Measurements from ENCODE around the gene TIMP1. TPM values are rescaled to one million over a fixed set of nuclear protein-coding genes. Genes with fewer than 3 reads are reported as not detected.

Gene TIMP1
- 162 and 333 TPM in 2 replicates for total RNA-seq (2014; rRNA removed; shearing (Covaris generic); ENCODE audit: low replicate concordance)

DNA sequence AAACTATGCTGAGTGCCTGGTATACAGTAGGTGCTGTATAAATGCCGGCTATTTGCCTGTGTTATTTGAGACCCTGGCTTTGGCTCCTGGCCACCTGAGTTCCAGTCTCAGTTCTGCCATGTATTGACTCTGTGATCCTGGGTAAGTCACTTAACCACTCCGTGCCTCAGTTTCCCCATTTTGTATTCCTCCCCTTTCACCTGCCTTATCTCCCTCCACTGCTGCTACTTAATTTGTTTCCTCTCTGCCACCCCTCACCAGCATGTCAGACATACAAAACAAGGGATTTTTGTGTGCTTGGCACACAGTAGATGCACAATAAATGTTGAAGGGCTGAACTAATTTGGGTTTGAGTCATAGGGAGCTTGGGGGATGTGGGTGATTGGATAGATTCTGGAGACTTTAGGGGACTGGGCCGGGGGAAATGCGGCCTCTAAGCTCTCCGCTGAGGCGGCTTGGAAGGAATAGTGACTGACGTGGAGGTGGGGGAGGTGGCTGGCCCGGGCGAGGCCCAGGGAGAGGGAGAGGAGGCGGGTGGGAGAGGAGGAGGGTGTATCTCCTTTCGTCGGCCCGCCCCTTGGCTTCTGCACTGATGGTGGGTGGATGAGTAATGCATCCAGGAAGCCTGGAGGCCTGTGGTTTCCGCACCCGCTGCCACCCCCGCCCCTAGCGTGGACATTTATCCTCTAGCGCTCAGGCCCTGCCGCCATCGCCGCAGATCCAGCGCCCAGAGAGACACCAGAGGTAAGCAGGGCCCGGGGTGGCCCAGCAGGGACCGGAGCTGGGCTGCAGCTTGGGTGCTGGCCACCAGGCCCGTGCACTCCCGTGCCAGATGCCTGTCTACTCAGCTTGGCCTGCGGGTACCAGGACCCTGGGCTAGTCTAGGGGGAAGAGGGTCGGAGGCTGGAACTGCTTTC is at the start of gene TIMP1:
TIMP1 (plus strand) TSS at position 706 of the 917 bp plus-strand sequence. CDS start 980 bp downstream, outside the sequence.
- peak; percentile 96 for DNase-seq
- Histone ChIP-seq H3K4me3 (peak within 1 kb of the TSS; percentile 84), H3K9me3 (no peaks in the 10 kb centered on the region), H3K27me3 (no peaks in the 10 kb centered on the region), H3K36me3 (peaks cover 20% of the 10 kb centered on the region)

GRCh38 chrX:47539860-47540259 is 42.4 kb upstream of the TIMP1 start:
- Histone ChIP-seq H3K4me3 (no peak overlapping the region), H3K9me3 (no peaks in the 10 kb centered on the region), H3K36me3 (no peaks in the 10 kb centered on the region), H3K27me3 (no peaks in the 10 kb centered on the region)
- no peak for DNase-seq

DNA sequence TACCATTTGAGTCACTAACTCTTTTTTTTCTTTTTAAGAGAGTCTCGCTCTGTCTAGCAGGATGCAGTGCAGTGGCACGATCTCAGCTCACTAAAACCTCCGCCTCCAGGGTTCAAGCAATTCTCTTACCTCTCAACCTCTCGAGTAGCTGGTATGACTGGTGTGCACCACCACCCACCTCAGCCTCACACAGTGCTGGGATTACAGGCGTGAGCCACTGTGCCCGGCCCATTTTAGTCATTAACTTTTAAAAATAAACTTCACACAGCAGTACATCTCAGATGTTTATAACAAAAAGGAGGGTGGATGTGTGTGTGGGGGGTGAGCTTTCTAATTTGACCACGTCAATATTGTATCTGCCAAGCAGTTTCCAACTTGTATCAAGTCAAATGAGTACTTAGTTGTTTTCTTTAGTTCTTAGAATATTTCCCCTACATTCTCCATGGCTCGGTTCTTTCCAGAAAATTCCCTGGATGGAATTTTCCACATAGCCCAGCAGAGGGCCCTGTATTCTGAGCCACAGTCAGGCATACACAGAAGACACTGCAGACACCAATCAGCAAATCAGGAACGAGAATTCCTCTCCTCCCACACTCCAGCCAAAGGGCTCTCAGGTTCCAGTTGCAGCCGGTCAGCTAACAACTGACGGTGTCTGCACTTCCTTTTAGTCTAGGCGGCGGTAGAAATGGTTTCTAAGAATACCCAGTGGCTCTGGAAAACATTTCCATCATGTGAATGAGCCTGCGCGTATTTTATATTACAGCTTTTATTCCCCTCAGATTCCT is 41.3 kb upstream of the TIMP1 start:
- Histone ChIP-seq H3K36me3 (no peaks in the 10 kb centered on the region), H3K4me3 (no peak overlapping the region), H3K27me3 (no peaks in the 10 kb centered on the region), H3K9me3 (no peaks in the 10 kb centered on the region)
- DNase-seq: peak; percentile 82

- H3K9me3 ChIP-seq: no peaks in the 10 kb centered on the region
- no peaks in the 10 kb centered on the region for H3K36me3 ChIP-seq
- H3K4me3 ChIP-seq: no peak overlapping the region
- no peaks in the 10 kb centered on the region for H3K27me3 ChIP-seq
- no peak for DNase-seq
Observed at GRCh38 chrX:47543496-47543895, 38.7 kb upstream of the TIMP1 start.

- Histone ChIP-seq H3K4me3 (peak overlapping the region; percentile 56), H3K36me3 (no peaks in the 10 kb centered on the region), H3K27me3 (no peaks in the 10 kb centered on the region), H3K9me3 (no peaks in the 10 kb centered on the region)
- peak; percentile 92 for DNase-seq
Observed at GRCh38 chrX:47556045-47556623, 26.1 kb upstream of the TIMP1 start.

DNA sequence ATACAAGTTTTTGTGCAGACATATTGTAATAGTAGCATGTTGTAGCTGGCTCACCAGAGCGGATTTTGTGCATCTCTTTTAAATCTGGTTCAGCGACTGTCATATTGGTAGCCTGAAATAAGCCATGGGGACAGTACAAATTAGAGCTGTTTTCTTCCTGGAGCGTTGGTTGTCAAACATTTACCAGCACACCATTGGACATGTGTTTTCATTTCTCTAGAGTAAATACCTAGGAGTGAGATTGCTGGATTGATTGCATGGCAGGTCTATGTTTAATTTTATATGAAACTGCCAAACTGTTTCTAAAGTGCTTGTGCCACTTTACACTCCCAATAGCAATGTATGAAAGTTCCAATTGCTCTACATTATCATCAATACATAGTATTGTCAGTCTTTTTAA is 23.8 kb upstream of the TIMP1 start:
- H3K9me3 ChIP-seq: no peaks in the 10 kb centered on the region
- H3K36me3 ChIP-seq: peaks cover 6% of the 10 kb centered on the region
- no peak overlapping the region for H3K4me3 ChIP-seq
- no peak for DNase-seq
- H3K27me3 ChIP-seq: no peaks in the 10 kb centered on the region

GRCh38 chrX:47560179-47560933 is 21.9 kb upstream of the TIMP1 start:
- no peak for DNase-seq

DNA sequence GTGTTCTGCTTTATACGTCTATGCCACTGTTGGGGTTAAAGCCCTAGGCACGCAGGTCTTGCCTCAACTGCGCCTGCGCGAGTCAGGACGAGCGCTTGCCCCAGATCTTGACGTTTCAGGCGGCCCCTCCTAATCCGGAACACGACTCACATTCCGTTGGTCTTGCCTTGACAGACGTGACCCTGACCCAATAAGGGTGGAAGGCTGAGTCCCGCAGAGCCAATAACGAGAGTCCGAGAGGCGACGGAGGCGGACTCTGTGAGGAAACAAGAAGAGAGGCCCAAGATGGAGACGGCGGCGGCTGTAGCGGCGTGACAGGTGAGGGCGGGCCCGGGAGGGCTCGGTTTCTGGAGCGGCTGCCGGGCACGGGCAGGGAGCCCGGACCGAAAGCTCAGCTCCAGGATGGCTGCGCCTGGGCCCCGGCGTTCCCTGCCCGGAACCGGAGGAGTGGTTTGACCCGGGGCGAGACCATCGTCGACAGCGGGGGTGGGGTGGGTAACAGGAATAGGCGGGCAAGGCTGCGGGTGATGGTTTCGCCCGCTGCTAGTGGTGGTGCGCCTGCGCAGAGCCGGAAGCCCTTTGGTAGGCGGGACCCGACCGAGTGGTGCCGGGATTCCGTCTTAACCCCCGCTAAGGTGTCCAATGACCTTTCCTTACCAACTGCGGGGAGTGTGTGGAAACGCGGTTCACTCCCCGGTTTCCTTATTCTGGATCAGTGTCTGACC is 21.1 kb upstream of the TIMP1 start, which contains the start of gene ARAF:
ARAF (plus strand) TSS at position 272 of the 725 bp plus-strand sequence. CDS start 1,763 bp downstream, outside the sequence.
- DNase-seq: peak; percentile 98
- Histone ChIP-seq H3K36me3 (peaks cover 11% of the 10 kb centered on the region), H3K9me3 (no peaks in the 10 kb centered on the region), H3K4me3 (peak within 1 kb of the TSS; percentile 88), H3K27me3 (no peaks in the 10 kb centered on the region)

More at GRCh38 chrX:47560179-47560933, 21.9 kb upstream of the TIMP1 start:
- Histone ChIP-seq H3K4me3 (peak overlapping the region; percentile 88), H3K27me3 (no peaks in the 10 kb centered on the region), H3K36me3 (peaks cover 11% of the 10 kb centered on the region), H3K9me3 (no peaks in the 10 kb centered on the region)

- no peaks in the 10 kb centered on the region for H3K9me3 ChIP-seq
Observed at GRCh38 chrX:47561659-47562151, 20.5 kb upstream of the TIMP1 start.

DNA sequence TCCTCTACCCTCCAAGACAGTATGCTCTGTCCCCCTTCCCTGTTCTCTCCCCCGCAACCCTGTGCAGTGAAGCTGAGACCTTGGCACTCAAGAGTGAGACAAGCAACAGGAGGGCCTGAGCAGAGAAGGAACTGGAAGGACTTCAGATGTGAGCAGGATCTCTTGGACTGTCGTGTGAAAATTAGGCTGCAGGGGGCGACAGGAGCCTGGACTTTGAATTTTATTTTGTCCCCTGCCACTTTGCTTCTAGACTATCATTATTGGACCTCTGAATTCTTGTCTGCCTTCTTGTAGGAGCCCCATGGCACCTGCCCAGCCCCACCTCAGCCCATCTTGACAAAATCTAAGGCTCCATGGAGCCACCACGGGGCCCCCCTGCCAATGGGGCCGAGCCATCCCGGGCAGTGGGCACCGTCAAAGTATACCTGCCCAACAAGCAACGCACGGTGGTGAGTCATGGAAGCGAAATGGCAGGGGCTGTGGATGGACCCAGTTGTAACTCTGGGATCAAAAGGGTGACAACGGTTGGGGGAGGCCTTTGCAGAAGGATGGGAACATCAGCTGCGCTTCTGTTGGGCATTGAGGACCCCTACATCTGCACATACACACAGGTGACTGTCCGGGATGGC is 19.5 kb upstream of the TIMP1 start:
- DNase-seq: no peak
- no peaks in the 10 kb centered on the region for H3K9me3 ChIP-seq
- no peak overlapping the region for H3K4me3 ChIP-seq
- H3K36me3 ChIP-seq: peaks cover 12% of the 10 kb centered on the region
- no peaks in the 10 kb centered on the region for H3K27me3 ChIP-seq

More at GRCh38 chrX:47561659-47562151, 20.5 kb upstream of the TIMP1 start:
- Histone ChIP-seq H3K36me3 (peaks cover 11% of the 10 kb centered on the region), H3K4me3 (peak overlapping the region; percentile 88), H3K27me3 (no peaks in the 10 kb centered on the region)
- no peak for DNase-seq

- Histone ChIP-seq H3K27me3 (no peaks in the 10 kb centered on the region), H3K4me3 (no peak overlapping the region), H3K9me3 (no peaks in the 10 kb centered on the region), H3K36me3 (peaks cover 13% of the 10 kb centered on the region)
- no peak for DNase-seq
Observed at GRCh38 chrX:47563801-47564315, 18.4 kb upstream of the TIMP1 start.

- DNase-seq: no peak
- Histone ChIP-seq H3K4me3 (no peak overlapping the region), H3K9me3 (no peaks in the 10 kb centered on the region), H3K27me3 (no peaks in the 10 kb centered on the region), H3K36me3 (peaks cover 17% of the 10 kb centered on the region)
Observed at GRCh38 chrX:47564438-47565085, 17.7 kb upstream of the TIMP1 start.

GRCh38 chrX:47566841-47567240 is 15.4 kb upstream of the TIMP1 start:
- no peak for DNase-seq
- Histone ChIP-seq H3K27me3 (no peaks in the 10 kb centered on the region), H3K9me3 (no peaks in the 10 kb centered on the region), H3K36me3 (peaks cover 17% of the 10 kb centered on the region), H3K4me3 (no peak overlapping the region)

GRCh38 chrX:47568656-47569295 is 13.5 kb upstream of the TIMP1 start:
- Histone ChIP-seq H3K27me3 (no peaks in the 10 kb centered on the region), H3K4me3 (no peak overlapping the region), H3K9me3 (no peaks in the 10 kb centered on the region), H3K36me3 (peaks cover 8% of the 10 kb centered on the region)
- DNase-seq: no peak

All from MG63 (cell line).